GM23338 (cell line): Measurements from ENCODE around the gene EYA2.

Experiments
- CREB1 ChIP-seq: fragments of 250-450 bp; sonication (Bioruptor Pico); IDR thresholded peaks from 2 replicates; pipeline ENCODE4 v1.5.0; 2020; ENCODE audit warnings: low read depth, mild to moderate bottlenecking, moderate library complexity
- EZH2 ChIP-seq: fragments of 200-600 bp; sonication (generic); IDR thresholded peaks from one replicate; pipeline ENCODE4 v1.8.0; 2017; ENCODE audit warnings: antibody characterized with exemption, mild to moderate bottlenecking, low read depth; ENCODE audit not compliant: unreplicated experiment
- EZH2phosphoT487 ChIP-seq: fragments of 200-600 bp; sonication (generic); IDR thresholded peaks from one replicate; pipeline ENCODE4 v1.8.1; 2018; ENCODE audit warnings: antibody characterized with exemption; ENCODE audit not compliant: unreplicated experiment
- POLR2AphosphoS5 ChIP-seq: IDR thresholded peaks from 2 replicates; pipeline ENCODE4 v1.6.1; 2016; ENCODE audit warnings: antibody characterized with exemption, low read depth
- ZNF331 ChIP-seq: fragments of 250-450 bp; sonication (Bioruptor Pico); IDR thresholded peaks from 2 replicates; pipeline ENCODE4 v1.5.0; 2020; ENCODE audit warnings: low read depth, mild to moderate bottlenecking, moderate library complexity
- TF ChIP-seq, protein P1 (sequence below), 2 experiments: fragments of 200-600 bp in 1 of 2; sonication (generic) in 1 of 2; conservative IDR thresholded peaks; 2 replicates each; pipeline versions ENCODE4 v1.5.1 to v1.6.1; 2016 to 2017; ENCODE audit warnings: antibody characterized with exemption in 2 of 2, low read depth in 2 of 2, mild to moderate bottlenecking in 2 of 2, moderate library complexity in 1 of 2

DNA sequence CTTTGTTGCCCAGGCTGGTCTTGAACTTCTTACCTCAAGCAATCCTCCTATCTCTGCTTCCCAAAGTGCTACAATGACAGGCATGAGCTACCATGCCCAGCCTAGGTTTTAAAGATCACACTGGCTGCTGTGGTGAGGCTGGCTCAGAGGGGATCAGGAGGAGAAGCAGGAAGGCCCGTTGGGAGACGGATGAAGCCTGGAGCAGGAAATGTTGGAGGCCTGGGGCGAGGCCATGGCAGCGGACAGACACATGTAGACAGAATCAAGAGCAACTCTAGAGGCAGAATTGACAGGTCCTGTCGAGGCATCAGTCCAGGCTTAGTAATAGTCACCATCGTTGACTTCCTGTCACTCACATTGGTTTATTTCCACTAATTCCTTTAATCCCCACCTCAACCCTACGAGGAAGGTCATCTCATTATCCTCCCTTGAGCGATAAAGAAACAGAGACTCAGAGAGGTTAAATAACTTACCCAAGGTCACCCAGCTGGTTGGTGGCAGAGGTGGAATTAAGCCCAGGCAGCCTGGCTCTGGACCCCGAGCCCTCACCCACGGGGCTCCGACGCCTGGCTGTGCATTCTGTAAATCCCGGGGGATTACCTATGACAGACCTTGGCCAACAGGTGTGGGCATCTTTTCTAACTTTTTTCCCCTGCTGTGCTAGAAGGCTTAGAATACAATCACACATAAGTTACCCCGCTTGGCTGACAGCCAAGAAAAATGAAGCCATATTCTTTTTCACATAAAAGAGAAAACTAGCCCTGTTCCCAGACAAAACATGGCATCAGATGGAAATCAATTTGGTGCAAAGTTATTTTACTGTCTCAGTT is 113.4 kb downstream of the EYA2 start:
- TF ChIP-seq, protein P1, sequence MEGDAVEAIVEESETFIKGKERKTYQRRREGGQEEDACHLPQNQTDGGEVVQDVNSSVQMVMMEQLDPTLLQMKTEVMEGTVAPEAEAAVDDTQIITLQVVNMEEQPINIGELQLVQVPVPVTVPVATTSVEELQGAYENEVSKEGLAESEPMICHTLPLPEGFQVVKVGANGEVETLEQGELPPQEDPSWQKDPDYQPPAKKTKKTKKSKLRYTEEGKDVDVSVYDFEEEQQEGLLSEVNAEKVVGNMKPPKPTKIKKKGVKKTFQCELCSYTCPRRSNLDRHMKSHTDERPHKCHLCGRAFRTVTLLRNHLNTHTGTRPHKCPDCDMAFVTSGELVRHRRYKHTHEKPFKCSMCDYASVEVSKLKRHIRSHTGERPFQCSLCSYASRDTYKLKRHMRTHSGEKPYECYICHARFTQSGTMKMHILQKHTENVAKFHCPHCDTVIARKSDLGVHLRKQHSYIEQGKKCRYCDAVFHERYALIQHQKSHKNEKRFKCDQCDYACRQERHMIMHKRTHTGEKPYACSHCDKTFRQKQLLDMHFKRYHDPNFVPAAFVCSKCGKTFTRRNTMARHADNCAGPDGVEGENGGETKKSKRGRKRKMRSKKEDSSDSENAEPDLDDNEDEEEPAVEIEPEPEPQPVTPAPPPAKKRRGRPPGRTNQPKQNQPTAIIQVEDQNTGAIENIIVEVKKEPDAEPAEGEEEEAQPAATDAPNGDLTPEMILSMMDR (conservative IDR thresholded peaks at IDR 0.05; ENCODE audit: low read depth in 2 of 2), result no peak
- TF ChIP-seq POLR2AphosphoS5, result no peak
- no peak for TF ChIP-seq ZNF331
- TF ChIP-seq EZH2, result no peak
- no peak for TF ChIP-seq CREB1 (CRISPR knock-in tag)
- no peak for TF ChIP-seq EZH2phosphoT487
